Mesenchymal stem cell (in vitro differentiated cells and primary cell): ENCODE results near the gene FOXL1.

Experiments
- DNase-seq: peaks from one replicate; pipeline ENCODE4 v3.0.0-alpha.2; 2013
- H2AFZ ChIP-seq: one replicate; pipeline ENCODE4 v1.6.1; 2013; ENCODE audit warnings: low read depth, mild to moderate bottlenecking, control low read depth, inconsistent platforms, low read length, moderate library complexity
- H2AK5ac ChIP-seq: 2 replicates; pipeline ENCODE4 v1.6.1; 2013; ENCODE audit warnings: low read length, moderate library complexity, mild to moderate bottlenecking, inconsistent platforms; ENCODE audit not compliant: severe bottlenecking
- H2BK120ac ChIP-seq: one replicate; pipeline ENCODE4 v1.6.1; 2013; ENCODE audit warnings: low read depth, mild to moderate bottlenecking, inconsistent platforms, low read length, moderate library complexity
- H2BK12ac ChIP-seq, 2 experiments: one replicate each; pipeline ENCODE4 v1.6.1; 2013; ENCODE audit warnings: inconsistent platforms in 2 of 2, low read length in 2 of 2, mild to moderate bottlenecking in 2 of 2, moderate library complexity in 2 of 2, control low read depth in 1 of 2
- H2BK15ac ChIP-seq: one replicate; pipeline ENCODE4 v1.6.1; 2013; ENCODE audit warnings: mild to moderate bottlenecking, low read depth, inconsistent platforms; ENCODE audit not compliant: poor library complexity, severe bottlenecking
- H2BK5ac ChIP-seq: 2 replicates; pipeline ENCODE4 v1.6.1; 2013; ENCODE audit warnings: low read depth, mild to moderate bottlenecking, low read length, control low read depth, inconsistent platforms; ENCODE audit not compliant: poor library complexity, severe bottlenecking
- H3K14ac ChIP-seq, 2 experiments: one replicate each; pipeline ENCODE4 v1.6.1; 2013; ENCODE audit warnings: inconsistent platforms in 2 of 2, low read length in 2 of 2, control low read depth in 1 of 2, mild to moderate bottlenecking in 1 of 2, moderate library complexity in 1 of 2
- H3K18ac ChIP-seq, 2 experiments: one replicate each; pipeline ENCODE4 v1.6.1; 2013; ENCODE audit warnings: inconsistent platforms in 2 of 2, low read length in 2 of 2, control low read depth in 1 of 2, low read depth in 1 of 2, mild to moderate bottlenecking in 1 of 2
- H3K23ac ChIP-seq, 2 experiments: one replicate each; pipeline ENCODE4 v1.6.1; 2013; ENCODE audit warnings: inconsistent platforms in 2 of 2, low read length in 2 of 2, mild to moderate bottlenecking in 2 of 2, moderate library complexity in 2 of 2, control low read depth in 1 of 2
- H3K27ac ChIP-seq: 2 replicates; pipeline ENCODE4 v1.5.1; 2013; ENCODE audit warnings: mild to moderate bottlenecking, moderate library complexity, low read length, control low read depth, inconsistent platforms; ENCODE audit not compliant: poor library complexity, severe bottlenecking
- H3K27me3 ChIP-seq, 2 experiments: 2 replicates each; pipeline versions ENCODE4 v1.6.1 to v1.7.0; 2013; ENCODE audit warnings: low read length in 2 of 2, mild to moderate bottlenecking in 2 of 2, moderate library complexity in 2 of 2, control low read depth in 1 of 2, inconsistent platforms in 1 of 2; ENCODE audit not compliant: control insufficient read depth in 1 of 2, insufficient read depth in 1 of 2
- H3K36me3 ChIP-seq, 2 experiments: 2 replicates each; pipeline versions ENCODE4 v1.6.1 to v1.7.0; 2013; ENCODE audit warnings: low read length in 2 of 2, control low read depth in 1 of 2, inconsistent platforms in 1 of 2, low read depth in 1 of 2, mild to moderate bottlenecking in 1 of 2; ENCODE audit not compliant: insufficient read depth in 2 of 2, control insufficient read depth in 1 of 2
- H3K4ac ChIP-seq, 2 experiments: one replicate each; pipeline ENCODE4 v1.6.1; 2013; ENCODE audit warnings: inconsistent platforms in 2 of 2, low read length in 2 of 2, mild to moderate bottlenecking in 2 of 2, moderate library complexity in 2 of 2, control low read depth in 1 of 2, low read depth in 1 of 2
- H3K4me1 ChIP-seq: 2 replicates; pipeline ENCODE4 v1.6.1; 2013; ENCODE audit warnings: low read depth, low read length, control low read depth; ENCODE audit not compliant: control insufficient read depth, insufficient read depth
- H3K4me2 ChIP-seq: 2 replicates; pipeline ENCODE4 v1.6.1; 2013; ENCODE audit warnings: low read length, mild to moderate bottlenecking, inconsistent platforms; ENCODE audit not compliant: poor library complexity, severe bottlenecking
- H3K4me3 ChIP-seq, 2 experiments: 2 replicates each; pipeline versions ENCODE4 v1.5.1 to v1.7.0; 2013; ENCODE audit warnings: low read length in 2 of 2, mild to moderate bottlenecking in 2 of 2, control low read depth in 1 of 2, low read depth in 1 of 2; ENCODE audit not compliant: insufficient read depth in 1 of 2
- H3K79me1 ChIP-seq: replicated peaks from 2 replicates; pipeline ENCODE4 v1.6.1; 2013; ENCODE audit warnings: mild to moderate bottlenecking, control low read depth, low read length, inconsistent platforms; ENCODE audit not compliant: poor library complexity, severe bottlenecking
- H3K9ac ChIP-seq: 2 replicates; pipeline ENCODE4 v1.7.0; 2013; ENCODE audit warnings: mild to moderate bottlenecking, low read length, moderate library complexity
- H3K9me3 ChIP-seq: 2 replicates; pipeline ENCODE4 v1.7.0; 2013; ENCODE audit warnings: mild to moderate bottlenecking, low read length; ENCODE audit not compliant: control insufficient read depth
- H4K8ac ChIP-seq: one replicate; pipeline ENCODE4 v1.6.1; 2013; ENCODE audit warnings: inconsistent platforms, mild to moderate bottlenecking, low read length, moderate library complexity
- H4K91ac ChIP-seq: one replicate; pipeline ENCODE4 v1.6.1; 2013; ENCODE audit warnings: mild to moderate bottlenecking, low read length, inconsistent platforms
- WGBS: methylation state at CpG from one replicate; pipeline ENCODE4 v1.1.7; 2013; ENCODE audit warnings: mixed read lengths; 5-methylcytosine and 5-hydroxymethylcytosine counted together

Gene FOXL1

DNA sequence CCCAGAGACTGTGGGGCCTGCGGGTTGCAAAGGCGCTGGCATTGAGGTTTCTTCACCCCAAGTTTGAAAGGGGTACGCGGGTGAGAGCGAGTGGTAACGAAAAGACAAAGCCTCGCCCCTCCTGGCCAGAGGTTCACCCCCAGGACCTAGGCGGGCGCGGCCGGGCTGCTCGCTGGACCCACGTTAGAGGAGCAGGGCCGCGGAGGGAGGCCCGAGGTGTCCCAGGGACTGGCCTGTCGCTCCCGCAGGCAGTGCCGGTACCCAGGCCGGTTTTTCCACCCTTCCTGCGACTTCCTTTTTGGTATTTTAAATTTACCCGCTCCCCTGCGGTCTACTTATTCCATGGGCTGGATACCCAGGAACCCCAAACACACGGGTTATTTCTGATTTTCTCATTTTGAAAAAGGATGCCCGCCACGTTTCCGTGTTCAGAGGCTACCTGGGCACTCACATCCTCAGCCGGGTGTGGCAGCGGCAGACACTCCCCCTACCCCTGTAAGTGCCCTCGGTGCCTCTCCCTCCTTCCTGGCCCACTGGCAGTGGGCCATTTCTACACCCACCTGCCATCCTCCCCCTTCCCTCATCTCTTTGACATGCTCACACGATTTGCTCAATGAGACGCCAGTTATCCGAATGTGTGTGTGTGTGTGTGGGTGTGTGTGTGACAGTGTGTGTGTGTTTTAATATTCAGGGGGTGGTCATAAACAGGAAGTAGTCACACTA, 1.6 kb upstream of the FOXL1 start:
- Histone ChIP-seq H2BK12ac (peak overlapping the region; percentile 55 to 58), H3K9ac (peak overlapping the region; percentile 86), H3K14ac (peak overlapping the region in 1 of 2 experiments; percentile 50), H2AK5ac (peak overlapping the region; percentile 21), H2BK120ac (no peak overlapping the region), H3K4me1 (peaks cover 54% of the 10 kb centered on the region), H3K4me3 (peak overlapping the region; percentile 62 to 86), H3K23ac (peak overlapping the region in 1 of 2 experiments; percentile 24), H3K9me3 (no peaks in the 10 kb centered on the region), H3K18ac (peak overlapping the region; percentile 63 to 86), H3K4me2 (peak overlapping the region; percentile 72), H2BK5ac (peak overlapping the region; percentile 83), H3K4ac (peak overlapping the region; percentile 14 to 84), H3K36me3 (peaks cover 0 to 10% of the 10 kb centered on the region in 2 experiments), H3K79me1 (no peaks in the 10 kb centered on the region), H4K91ac (peak overlapping the region; percentile 83), H3K27ac (peak overlapping the region; percentile 96), H4K8ac (peak overlapping the region; percentile 74), H2AFZ (no peak overlapping the region), H2BK15ac (peak overlapping the region; percentile 68), H3K27me3 (peaks cover 0 to 18% of the 10 kb centered on the region in 2 experiments)
- peak; percentile 74 for DNase-seq
- 2% methylated on average over 32 of the region's 33 CpGs for WGBS

DNA sequence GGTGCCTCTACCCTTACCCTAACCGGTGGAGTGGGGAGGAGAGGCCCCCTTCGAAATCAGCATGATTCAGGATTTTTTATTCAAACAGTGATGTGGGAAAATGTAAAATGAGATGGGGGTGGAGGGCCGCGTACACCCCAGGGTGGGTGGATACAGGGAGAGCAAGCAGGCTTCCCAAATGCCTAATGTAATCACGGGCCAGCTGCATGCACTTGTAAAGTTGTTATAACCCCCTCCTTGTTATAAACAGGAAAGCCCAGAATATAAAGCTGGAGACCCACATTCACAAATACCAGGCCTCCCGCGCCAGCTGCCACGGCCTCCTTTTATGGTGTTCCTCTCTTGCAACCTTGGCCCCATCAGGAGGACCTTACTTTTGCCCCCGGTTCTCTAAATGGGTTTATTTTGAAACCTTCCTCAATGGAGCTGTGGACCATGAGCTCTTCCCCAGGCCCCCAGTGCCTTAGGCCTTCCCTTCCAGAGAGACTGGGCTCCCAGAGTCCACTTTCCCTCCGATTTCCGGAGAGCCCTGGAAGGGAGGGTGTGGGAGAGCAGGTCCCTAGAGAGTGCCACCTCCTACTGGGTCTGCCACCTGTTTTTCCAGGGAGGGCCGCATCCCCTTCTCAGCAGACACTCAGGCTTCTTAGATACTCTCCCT, 906 bp upstream of the FOXL1 start:
- peak overlapping the region; percentile 56 for H2BK120ac ChIP-seq
- peak overlapping the region; percentile 93 to 95 for H3K4ac ChIP-seq
- peak; percentile 84 for DNase-seq
- no peak overlapping the region for H2AFZ ChIP-seq
- peak overlapping the region; percentile 96 for H3K27ac ChIP-seq
- H3K23ac ChIP-seq = peak overlapping the region in 1 of 2 experiments; percentile 75
- 3% methylated on average over 11 of the region's 12 CpGs for WGBS
- H3K4me2 ChIP-seq = peak overlapping the region; percentile 88
- peaks cover 0 to 7% of the 10 kb centered on the region in 2 experiments for H3K36me3 ChIP-seq
- H4K8ac ChIP-seq = peak overlapping the region; percentile 90
- peak overlapping the region; percentile 56 for H2BK15ac ChIP-seq
- H3K4me1 ChIP-seq = peaks cover 48% of the 10 kb centered on the region
- peak overlapping the region in 1 of 2 experiments; percentile 86 for H3K4me3 ChIP-seq
- peak overlapping the region; percentile 84 to 93 for H3K18ac ChIP-seq
- peak overlapping the region; percentile 89 for H4K91ac ChIP-seq
- H3K9ac ChIP-seq = peak overlapping the region; percentile 86
- H2BK12ac ChIP-seq = peak overlapping the region; percentile 91 to 99
- H3K9me3 ChIP-seq = no peaks in the 10 kb centered on the region
- peaks cover 0 to 12% of the 10 kb centered on the region in 2 experiments for H3K27me3 ChIP-seq
- peak overlapping the region; percentile 98 for H2AK5ac ChIP-seq
- no peak overlapping the region for H3K14ac ChIP-seq
- no peaks in the 10 kb centered on the region for H3K79me1 ChIP-seq
- peak overlapping the region; percentile 87 for H2BK5ac ChIP-seq

DNA sequence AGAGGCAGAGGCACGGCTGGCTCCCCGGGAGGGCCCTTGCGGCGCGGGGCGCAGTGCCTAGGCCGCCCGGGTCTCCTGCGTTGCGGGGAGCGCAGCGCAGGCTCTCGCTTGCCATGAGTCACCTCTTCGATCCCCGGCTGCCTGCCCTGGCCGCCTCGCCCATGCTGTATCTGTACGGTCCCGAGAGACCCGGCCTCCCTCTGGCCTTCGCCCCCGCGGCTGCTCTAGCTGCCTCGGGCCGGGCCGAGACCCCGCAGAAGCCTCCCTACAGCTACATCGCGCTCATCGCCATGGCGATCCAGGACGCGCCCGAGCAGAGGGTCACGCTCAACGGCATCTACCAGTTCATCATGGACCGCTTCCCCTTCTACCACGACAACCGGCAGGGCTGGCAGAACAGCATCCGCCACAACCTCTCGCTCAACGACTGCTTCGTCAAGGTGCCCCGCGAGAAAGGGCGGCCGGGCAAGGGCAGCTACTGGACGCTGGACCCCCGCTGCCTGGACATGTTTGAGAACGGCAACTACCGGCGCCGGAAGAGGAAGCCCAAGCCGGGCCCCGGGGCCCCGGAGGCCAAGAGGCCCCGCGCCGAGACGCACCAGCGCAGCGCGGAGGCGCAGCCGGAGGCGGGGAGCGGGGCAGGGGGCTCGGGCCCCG, 390 bp downstream of the FOXL1 start:
- peaks cover 2% of the 10 kb centered on the region for H3K79me1 ChIP-seq
- H3K9me3 ChIP-seq = no peaks in the 10 kb centered on the region
- DNase-seq = peak; percentile 82
- H3K4me1 ChIP-seq = peaks cover 38% of the 10 kb centered on the region
- H3K14ac ChIP-seq = peak overlapping the region in 1 of 2 experiments; percentile 100
- H2BK12ac ChIP-seq = peak overlapping the region; percentile 85 to 99
- peak overlapping the region; percentile 96 for H3K27ac ChIP-seq
- H3K4me2 ChIP-seq = peak overlapping the region; percentile 88
- H3K4ac ChIP-seq = peak overlapping the region; percentile 95 to 100
- H4K91ac ChIP-seq = peak overlapping the region; percentile 100
- no peak overlapping the region for H2AFZ ChIP-seq
- peak overlapping the region; percentile 97 for H2BK120ac ChIP-seq
- H3K4me3 ChIP-seq = peak overlapping the region; percentile 52 to 86
- H2BK15ac ChIP-seq = peak overlapping the region; percentile 100
- peak overlapping the region; percentile 100 for H4K8ac ChIP-seq
- peak overlapping the region; percentile 96 for H2BK5ac ChIP-seq
- peak overlapping the region; percentile 99 to 100 for H3K18ac ChIP-seq
- peaks cover 0 to 4% of the 10 kb centered on the region in 2 experiments for H3K36me3 ChIP-seq
- 1% methylated on average over 65 of the region's 69 CpGs for WGBS
- H3K9ac ChIP-seq = peak overlapping the region; percentile 86
- peak overlapping the region; percentile 94 for H2AK5ac ChIP-seq
- H3K27me3 ChIP-seq = peaks cover 0 to 5% of the 10 kb centered on the region in 2 experiments
- peak overlapping the region in 1 of 2 experiments; percentile 96 for H3K23ac ChIP-seq
